Sigmoid colon (tissue), 3 donors: ENCODE data around the gene DOCK1.

Source experiments
- CTCF ChIP-seq, 4 experiments: fragments of 450-650 bp in 3 of 4; fragments of 200-600 bp in 1 of 4; IDR thresholded peaks; one replicate each; pipeline ENCODE4 v1.5.1; 2016 to 2019; ENCODE audit warnings: antibody characterized with exemption in 4 of 4, mild to moderate bottlenecking in 3 of 4, moderate library complexity in 2 of 4
- POLR2A ChIP-seq, 2 donors: fragments of 450-650 bp; IDR thresholded peaks; one replicate each; pipeline ENCODE4 v1.6.1; 2016; ENCODE audit warnings: antibody characterized with exemption in 2 of 2, mild to moderate bottlenecking in 2 of 2, moderate library complexity in 2 of 2

DNA sequence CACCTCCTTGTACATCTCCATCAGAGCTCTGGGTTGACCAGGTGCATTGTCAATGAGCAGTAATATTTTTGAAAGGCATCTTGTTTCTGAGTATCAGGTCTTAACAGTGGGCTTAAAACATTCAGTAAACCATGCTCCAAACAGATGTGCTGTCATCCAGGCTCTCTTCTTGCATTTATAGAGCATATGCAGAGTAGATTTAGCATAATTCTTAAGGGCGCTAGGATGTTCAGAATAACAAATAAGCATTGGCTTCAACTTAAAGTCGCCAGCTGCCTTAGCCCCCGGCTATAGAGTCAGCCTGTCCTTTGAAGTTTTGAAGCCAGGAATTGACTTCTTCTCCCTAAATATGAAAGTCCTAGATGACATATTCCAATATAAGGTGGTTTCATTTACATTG lies 421.7 kb downstream of the DOCK1 start:
- TF ChIP-seq CTCF (IDR thresholded peaks at IDR 0.05) (no peak), POLR2A (IDR thresholded peaks at IDR 0.05) (no peak)
